PC-9 (cell line): ENCODE measurements around the gene DIP2C. TPM values are rescaled to one million over a fixed set of nuclear protein-coding genes. Genes with fewer than 3 reads are reported as not detected.

Experiments used
- BruUV-seq: library from RNA; stranded (reverse); fragments of 400-500 nt; replicated peaks from 2 replicates; lab custom pipeline; 2021; lab: Mats Ljungman, UMichigan
- CTCF ChIA-PET: fragments of 300-600 bp; sonication (Branson Sonifier 250); formaldehyde crosslinking; loops from one replicate; lab custom pipeline; 2022; ENCODE audit warnings: antibody characterized with exemption; lab: Charles Lee
- POLR2A ChIA-PET: fragments of 300-600 bp; sonication (Branson Sonifier 250); formaldehyde crosslinking; loops from one replicate; lab custom pipeline; 2022; ENCODE audit warnings: antibody characterized with exemption; ENCODE audit not compliant: unreplicated experiment; lab: Charles Lee
- DNase-seq, 2 experiments: peaks; one replicate each; pipeline versions ENCODE4 v3.0.0 to v3.0.0-alpha.2; 2015 to 2022; ENCODE audit warnings: mixed read lengths in 1 of 2
- H2AFZ ChIP-seq: fragments of 200-600 bp; sonication (generic); 2 replicates; pipeline ENCODE4 v1.8.1; 2017; ENCODE audit warnings: antibody characterized with exemption
- H3F3A ChIP-seq: fragments of 200-600 bp; sonication (generic); 2 replicates; pipeline ENCODE4 v1.8.1; 2017; ENCODE audit warnings: antibody characterized with exemption, mild to moderate bottlenecking, low read depth; ENCODE audit not compliant: insufficient read depth
- H3K27ac ChIP-seq: fragments of 200-600 bp; sonication (generic); 2 replicates; pipeline ENCODE4 v1.6.1; 2016; ENCODE audit warnings: mixed run types
- H3K27me3 ChIP-seq: fragments of 200-600 bp; sonication (generic); 2 replicates; pipeline ENCODE4 v1.6.1; 2016; ENCODE audit warnings: low read depth, mixed run types; ENCODE audit not compliant: insufficient read depth
- H3K36me3 ChIP-seq: fragments of 200-600 bp; sonication (generic); 2 replicates; pipeline ENCODE4 v1.6.1; 2016; ENCODE audit warnings: low read depth, mixed run types
- H3K4me1 ChIP-seq: fragments of 200-600 bp; sonication (generic); replicated peaks from 2 replicates; pipeline ENCODE4 v1.6.1; 2016; ENCODE audit warnings: mixed run types; ENCODE audit not compliant: insufficient read depth
- H3K4me2 ChIP-seq: fragments of 200-600 bp; sonication (generic); 2 replicates; pipeline ENCODE4 v1.6.1; 2017; ENCODE audit warnings: mixed run types
- H3K4me3 ChIP-seq: fragments of 200-600 bp; sonication (generic); 2 replicates; pipeline ENCODE4 v1.6.1; 2016; ENCODE audit warnings: mixed run types
- H3K79me2 ChIP-seq: fragments of 200-600 bp; sonication (generic); 2 replicates; pipeline ENCODE4 v1.6.1; 2017; ENCODE audit warnings: low read depth, mixed run types
- H3K9me2 ChIP-seq: fragments of 200-600 bp; sonication (generic); 2 replicates; pipeline ENCODE4 v1.8.1; 2017; ENCODE audit warnings: mild to moderate bottlenecking; ENCODE audit not compliant: insufficient read depth
- H3K9me3 ChIP-seq: fragments of 200-600 bp; sonication (generic); 2 replicates; pipeline ENCODE4 v1.8.1; 2016; ENCODE audit warnings: low read depth; ENCODE audit not compliant: insufficient read depth
- H4K20me1 ChIP-seq: fragments of 200-600 bp; sonication (generic); 2 replicates; pipeline ENCODE4 v1.8.1; 2017; ENCODE audit not compliant: insufficient read depth
- CTCF ChIP-seq: fragments of 200-600 bp; sonication (generic); conservative IDR thresholded peaks from 2 replicates; pipeline ENCODE4 v1.6.1; 2017; ENCODE audit warnings: mixed run types, antibody characterized with exemption, mild to moderate bottlenecking, moderate library complexity
- EZH2 ChIP-seq: fragments of 200-600 bp; sonication (generic); IDR thresholded peaks from 2 replicates; pipeline ENCODE4 v1.8.0; 2017; ENCODE audit warnings: antibody characterized with exemption, low read depth
- intact Hi-C: fragments of 100-400 bp; cut with micrococcal nuclease; formaldehyde crosslinking; loops from one replicate; pipeline ENCODE4 v1.10.0; 2022; ENCODE audit not compliant: unreplicated experiment
- total RNA-seq: library from RNA; stranded (reverse); gene quantifications from 2 replicates; pipeline ENCODE4 v1.2.3, GENCODE V29; 2021

DIP2C gene
- total RNA-seq, 1 experiment from 2014 or later = 0.83 TPM

GRCh38 chr10:712089-712488, 22.6 kb upstream of the DIP2C start:
- no peaks in the 10 kb centered on the region for H3K9me2 ChIP-seq
- POLR2A ChIA-PET = no interaction called here
- no peak overlapping the region for H3K4me2 ChIP-seq
- H3K79me2 ChIP-seq = no peaks in the 10 kb centered on the region
- H3K27me3 ChIP-seq = peaks cover 48% of the 10 kb centered on the region
- no peak overlapping the region for H3K27ac ChIP-seq
- no peaks in the 10 kb centered on the region for H3K9me3 ChIP-seq
- no peak overlapping the region for H2AFZ ChIP-seq
- no peak for TF ChIP-seq EZH2
- no peak for TF ChIP-seq CTCF
- BruUV-seq = no TSS peak
- intact Hi-C loops = no loop called here
- H3F3A ChIP-seq = no peaks in the 10 kb centered on the region
- CTCF ChIA-PET = no interaction called here
- H3K36me3 ChIP-seq = no peaks in the 10 kb centered on the region
- no peaks in the 10 kb centered on the region for H3K4me1 ChIP-seq
- H3K4me3 ChIP-seq = no peak overlapping the region
- DNase-seq = no peak
- no peaks in the 10 kb centered on the region for H4K20me1 ChIP-seq

GRCh38 chr10:707861-708260, 18.4 kb upstream of the DIP2C start:
- intact Hi-C loops = no loop called here
- no peaks in the 10 kb centered on the region for H3K36me3 ChIP-seq
- H3F3A ChIP-seq = no peaks in the 10 kb centered on the region
- H3K9me3 ChIP-seq = no peaks in the 10 kb centered on the region
- no peak overlapping the region for H3K4me3 ChIP-seq
- ChIA-PET CTCF (no interaction called here), POLR2A (no interaction called here)
- no peaks in the 10 kb centered on the region for H3K9me2 ChIP-seq
- peaks cover 25% of the 10 kb centered on the region for H3K27me3 ChIP-seq
- no peak for DNase-seq
- H2AFZ ChIP-seq = no peak overlapping the region
- BruUV-seq = no TSS peak
- H3K27ac ChIP-seq = no peak overlapping the region
- no peaks in the 10 kb centered on the region for H4K20me1 ChIP-seq
- no peak overlapping the region for H3K4me2 ChIP-seq
- no peaks in the 10 kb centered on the region for H3K4me1 ChIP-seq
- H3K79me2 ChIP-seq = no peaks in the 10 kb centered on the region
- TF ChIP-seq CTCF (no peak), EZH2 (no peak)

- Histone ChIP-seq H3K27ac (no peak overlapping the region), H2AFZ (no peak overlapping the region), H4K20me1 (no peaks in the 10 kb centered on the region), H3K4me2 (no peak overlapping the region), H3K27me3 (peaks cover 23% of the 10 kb centered on the region), H3K9me2 (no peaks in the 10 kb centered on the region), H3K79me2 (no peaks in the 10 kb centered on the region), H3K9me3 (no peaks in the 10 kb centered on the region), H3F3A (no peaks in the 10 kb centered on the region), H3K4me1 (no peaks in the 10 kb centered on the region), H3K4me3 (no peak overlapping the region), H3K36me3 (no peaks in the 10 kb centered on the region)
- BruUV-seq = no TSS peak
- TF ChIP-seq EZH2 = no peak
- no peak for TF ChIP-seq CTCF
- ChIA-PET CTCF (no interaction called here), POLR2A (no interaction called here)
- intact Hi-C loops = no loop called here
- no peak for DNase-seq
These were observed 18.0 kb upstream of the DIP2C start for GRCh38 chr10:707456-707855.
